NCI-H460 (cell line): ENCODE measurements around the gene ORAI3. TPM values are rescaled to one million over a fixed set of nuclear protein-coding genes. Genes with fewer than 3 reads are reported as not detected.
A peak's percentile ranks its signal among the peaks of the same experiment; 100 is the strongest.
"Not testable (repeated sequence)": the region's sequence is repeated elsewhere in the genome, so short reads cannot be mapped to it uniquely, and the experiment has no call there.

Experiments
- DNase-seq: peaks from one replicate; pipeline ENCODE4 v3.0.0-alpha.2; 2016; ENCODE audit warnings: low read depth; ENCODE audit errors: extremely low read depth
- total RNA-seq: library from RNA; depleted of rRNA; stranded (reverse); fragments of >200 nt; shearing (Covaris generic); gene quantifications from 2 replicates; pipeline ENCODE4 v1.2.3, GENCODE V29; 2014

Gene ORAI3
- total RNA-seq, 1 experiment from 2014 or later, result 20.1 TPM

DNA sequence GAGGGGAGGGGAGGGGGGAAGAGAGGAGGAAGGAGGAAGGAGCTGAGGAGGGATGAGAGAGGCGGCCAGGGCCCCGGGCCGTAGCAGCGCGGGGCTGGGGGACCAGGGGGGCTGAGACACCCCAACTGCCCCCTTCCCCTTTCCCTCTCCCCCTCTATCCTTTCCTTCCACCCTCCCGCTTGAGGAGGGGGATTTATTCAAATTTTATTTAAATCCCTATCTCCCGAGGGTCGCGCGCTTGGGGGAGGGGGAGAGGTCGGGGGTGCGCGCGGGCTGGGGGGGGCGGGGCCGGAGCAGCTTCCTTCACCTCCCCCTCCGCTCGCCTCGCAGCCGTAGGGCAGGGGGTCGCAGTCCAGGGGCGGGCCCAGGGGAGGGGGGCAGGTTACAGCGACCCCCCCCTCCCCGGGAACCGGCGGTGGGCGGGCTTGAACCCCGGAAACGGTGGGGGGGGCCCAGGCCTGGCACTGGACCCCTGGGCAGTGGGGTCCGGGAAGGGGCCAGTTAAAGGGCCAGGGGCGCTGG is 25.3 kb upstream of the ORAI3 start, which contains the start of gene FBXL19:
Gene FBXL19, plus strand, starts transcription at position 19 of the 522 bp plus-strand sequence. CDS start 2,183 bp downstream, outside the sequence.
- no peak for DNase-seq

DNA sequence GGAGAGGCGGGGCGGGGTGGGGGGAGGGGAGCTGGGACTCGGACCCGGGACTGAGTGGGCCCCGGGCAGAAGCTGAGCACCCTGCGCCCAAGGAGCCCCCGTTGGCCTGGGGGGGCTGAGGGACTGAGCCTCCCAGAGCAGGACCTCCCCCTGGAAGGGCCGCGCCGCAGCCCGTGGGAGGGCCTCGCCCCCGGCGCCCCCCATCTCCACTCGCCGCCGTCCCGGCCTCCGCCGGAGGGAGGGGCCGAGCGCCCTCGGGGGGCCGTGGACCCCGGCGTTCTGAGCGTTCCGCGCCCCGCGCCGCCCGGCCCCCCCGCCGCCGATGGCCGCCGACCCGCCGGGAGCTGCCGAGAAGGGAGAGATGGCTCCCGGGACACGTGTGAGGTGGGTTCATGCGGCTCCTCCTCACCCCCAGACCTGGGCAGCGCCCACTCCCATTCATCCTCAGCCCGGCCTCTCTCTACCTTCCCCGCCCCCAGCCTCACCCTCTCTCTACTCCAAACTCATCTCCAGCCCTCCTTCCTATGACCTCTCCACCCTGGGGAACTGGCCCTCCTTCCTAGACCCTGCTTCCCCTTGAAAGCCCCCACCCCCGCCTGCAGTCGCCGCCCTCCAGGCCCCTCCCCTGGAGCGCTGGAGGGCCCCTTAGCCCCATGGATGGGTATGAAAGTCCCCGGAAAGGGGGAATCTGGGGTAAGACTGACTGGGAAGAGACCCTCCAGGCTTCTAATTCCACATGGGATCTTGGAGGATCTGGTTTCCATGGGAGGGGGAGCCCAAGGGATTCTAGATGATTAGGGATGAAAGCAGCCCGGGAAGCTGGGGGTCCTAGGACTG is 24.6 kb upstream of the ORAI3 start:
- no peak for DNase-seq

DNA sequence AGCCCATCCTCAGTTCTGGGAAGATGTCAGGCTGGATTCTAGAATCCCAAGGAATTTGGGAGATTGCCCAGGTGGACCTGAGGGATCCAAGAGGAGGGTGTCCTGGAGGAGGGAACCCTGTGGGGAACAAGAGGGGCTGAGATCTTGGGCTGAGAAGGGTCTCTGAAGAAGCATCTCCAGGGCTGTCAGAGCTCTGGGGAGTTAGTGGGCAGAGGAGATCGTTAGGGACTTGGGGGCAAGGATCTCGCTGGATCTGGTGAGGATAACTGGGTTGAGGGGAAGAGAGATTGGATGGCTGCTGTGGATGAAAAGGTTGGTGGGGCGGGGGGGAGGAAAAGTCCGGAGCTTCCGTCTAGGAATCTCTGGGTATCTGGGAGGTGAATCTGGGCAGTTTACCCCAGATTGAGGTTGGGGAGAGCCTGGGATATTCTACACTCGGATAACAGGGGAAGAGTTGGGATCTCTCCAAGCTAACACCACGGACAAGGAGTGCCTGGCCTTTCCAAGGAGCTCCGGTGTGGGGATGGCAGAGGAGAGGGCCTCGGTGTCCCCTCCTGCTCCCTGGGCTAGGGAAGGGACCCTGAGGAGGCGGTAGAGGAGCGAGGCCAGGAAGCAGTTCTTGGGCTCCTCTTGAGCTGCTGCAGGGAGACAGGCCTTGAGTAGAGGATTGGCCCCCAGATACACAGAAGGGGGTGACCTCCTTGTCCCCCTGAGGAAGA is 23.8 kb upstream of the ORAI3 start:
- DNase-seq, result no peak

DNA sequence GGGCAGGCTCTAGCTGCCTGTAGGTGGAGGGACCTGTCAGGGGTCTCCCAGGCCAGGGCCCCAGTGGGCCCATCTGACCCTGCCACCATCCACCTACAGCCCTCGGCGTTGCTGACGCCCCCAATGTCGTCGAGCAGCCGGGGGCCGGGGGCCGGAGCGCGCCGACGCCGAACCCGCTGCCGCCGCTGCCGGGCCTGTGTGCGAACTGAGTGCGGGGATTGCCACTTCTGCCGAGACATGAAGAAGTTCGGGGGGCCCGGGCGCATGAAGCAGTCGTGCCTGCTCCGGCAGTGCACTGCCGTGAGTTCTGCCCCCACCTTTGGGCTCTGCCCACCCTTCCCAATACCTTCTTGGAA is 23.3 kb upstream of the ORAI3 start:
- no peak for DNase-seq

DNA sequence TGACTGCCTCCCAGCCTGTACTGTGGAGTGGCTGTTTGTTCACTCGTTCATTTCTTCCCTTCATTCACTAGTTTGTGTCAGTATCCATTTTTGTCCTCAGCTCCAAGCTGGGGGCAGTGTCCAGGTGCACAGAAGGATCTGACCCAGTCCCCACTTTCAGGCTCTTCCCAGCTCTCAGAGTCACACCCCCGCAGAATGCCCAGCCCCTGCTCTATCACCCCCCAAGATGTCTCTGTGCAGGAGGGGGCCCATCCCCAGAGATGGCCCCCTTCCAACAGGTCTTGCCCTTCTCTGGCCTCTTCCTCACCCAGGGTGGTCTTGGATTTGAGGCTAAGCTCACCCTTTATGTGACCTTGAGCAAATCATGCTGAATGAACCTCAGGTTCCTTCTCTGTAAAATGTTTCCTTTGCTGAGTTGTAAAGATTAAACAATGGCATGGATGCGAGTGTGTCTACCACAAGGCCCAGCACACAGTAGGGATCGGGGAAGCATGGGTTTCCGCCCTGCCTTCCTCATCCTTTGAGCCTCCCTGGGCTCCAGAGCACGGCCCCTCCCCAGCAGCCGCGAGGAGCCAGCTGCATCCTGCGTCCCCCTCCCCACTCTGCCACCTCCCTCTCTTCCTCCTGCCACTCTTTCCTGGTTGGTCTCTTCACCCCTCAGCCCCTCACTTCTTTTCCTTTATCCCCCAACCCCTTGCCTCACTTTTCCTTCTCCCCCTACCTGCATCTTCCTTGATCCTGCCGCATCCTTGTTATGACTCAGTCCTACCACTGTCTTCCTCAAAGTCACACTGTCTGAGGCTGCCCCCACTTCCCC is 22.7 kb upstream of the ORAI3 start:
- no peak for DNase-seq

- no peak for DNase-seq
Observed at GRCh38 chr16:30926937-30927788, 21.7 kb upstream of the ORAI3 start.

GRCh38 chr16:30927789-30928378 is 21.0 kb upstream of the ORAI3 start:
- peak; percentile 49 for DNase-seq

DNA sequence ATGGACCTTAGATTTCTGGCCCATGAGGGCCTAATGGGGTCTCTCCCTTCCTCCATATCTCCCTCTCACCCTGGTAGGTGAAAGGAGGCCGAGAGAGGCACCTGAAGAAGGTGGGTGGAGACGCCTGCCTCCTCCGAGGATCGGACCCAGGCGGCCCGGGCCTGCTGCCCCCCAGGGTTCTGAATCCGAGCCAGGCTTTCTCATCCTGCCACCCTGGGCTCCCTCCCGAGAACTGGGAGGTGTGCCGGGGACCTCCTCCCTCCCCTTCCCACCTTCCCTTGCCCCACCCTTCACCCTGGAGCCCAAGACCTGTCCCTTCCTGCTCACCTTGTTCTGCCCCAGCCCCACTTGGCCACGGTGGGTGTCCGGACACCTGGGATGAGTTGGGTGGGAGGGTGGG is 20.5 kb upstream of the ORAI3 start:
- DNase-seq, result no peak

DNA sequence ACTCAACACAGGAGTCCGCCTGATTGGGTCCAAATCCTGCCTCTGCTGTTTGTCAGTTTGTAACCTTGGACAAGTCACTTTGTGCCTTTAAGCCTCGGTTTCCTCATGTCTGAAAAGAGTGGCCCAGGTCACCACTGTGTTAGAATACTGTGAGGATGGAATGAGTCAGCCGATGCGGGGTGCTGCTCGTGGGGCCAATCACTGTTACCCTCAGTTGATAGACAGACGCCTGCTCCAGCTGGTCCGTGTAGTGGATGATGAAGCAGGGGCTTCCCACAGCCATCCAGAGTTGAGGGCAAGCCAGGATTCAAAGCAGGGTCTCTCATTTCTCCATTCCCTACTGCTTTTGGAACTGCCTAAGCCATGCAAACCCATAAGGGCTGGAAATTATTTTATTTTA is 19.7 kb upstream of the ORAI3 start:
- no peak for DNase-seq

- no peak for DNase-seq
Observed at GRCh38 chr16:30930160-30930571, 18.7 kb upstream of the ORAI3 start.

DNA sequence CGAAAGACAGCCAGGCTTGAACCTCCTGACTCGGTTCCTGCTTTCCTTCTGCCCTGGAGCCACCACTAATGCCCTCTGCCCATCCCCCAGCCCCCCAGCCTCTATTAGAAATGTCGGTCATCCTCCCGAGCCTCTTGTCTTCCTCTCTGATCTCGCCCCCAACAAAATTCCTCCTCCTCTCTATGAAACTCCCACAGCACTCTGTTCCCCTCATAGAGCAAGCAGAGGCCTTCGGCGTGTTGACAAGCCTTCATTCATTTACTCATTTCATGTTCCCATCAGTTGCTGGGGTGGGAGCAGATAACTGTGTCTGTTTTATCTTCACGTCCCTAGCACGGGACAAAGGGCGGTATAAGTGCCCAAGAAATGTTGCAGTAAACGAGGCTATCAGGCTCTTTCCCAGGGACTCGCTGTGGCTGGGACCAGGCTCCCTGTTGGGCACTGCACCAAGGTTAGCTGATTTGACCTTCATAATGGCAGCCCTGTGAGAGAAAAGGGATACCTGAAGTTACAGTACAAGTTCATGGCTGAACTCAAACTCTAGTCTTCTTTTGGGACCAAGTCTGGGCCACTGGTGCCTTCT is 17.7 kb upstream of the ORAI3 start:
- DNase-seq, result no peak

DNA sequence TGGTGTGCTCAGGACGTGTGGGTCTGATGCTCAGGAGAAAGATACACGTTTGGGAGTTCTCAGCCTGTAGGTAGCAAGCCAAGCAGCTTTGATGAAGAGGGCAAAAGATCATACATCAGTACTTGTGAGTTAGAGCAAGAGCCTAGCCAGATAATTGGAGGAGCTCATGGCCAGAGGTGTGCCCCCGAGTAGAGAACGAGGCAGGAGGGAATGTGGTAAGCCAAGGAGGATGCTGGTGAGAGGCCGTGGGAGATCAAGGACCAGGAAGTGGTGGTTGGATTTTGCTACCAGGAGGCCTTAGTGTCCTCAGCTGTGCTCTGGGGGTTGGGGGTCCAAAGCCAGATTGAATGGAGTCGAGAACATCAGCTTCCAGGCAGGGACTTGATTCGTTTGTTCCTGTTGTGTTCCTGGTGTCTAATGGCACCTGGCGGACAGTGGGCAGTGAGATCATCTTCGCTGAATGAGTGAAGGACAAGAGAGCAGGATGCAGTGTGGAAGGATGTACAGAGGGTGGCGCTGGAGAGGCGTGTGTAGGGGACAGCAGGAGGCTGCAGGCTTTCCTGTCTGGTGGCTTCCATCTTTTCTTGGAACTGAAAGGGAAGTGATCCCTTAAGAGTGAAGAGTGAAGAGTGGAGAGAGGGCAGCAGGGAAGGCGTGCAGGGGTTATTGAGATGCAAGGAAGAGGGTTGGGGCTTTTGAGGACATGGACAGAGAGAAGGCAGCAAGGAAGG is 13.9 kb upstream of the ORAI3 start:
- DNase-seq, result peak; percentile 38

- DNase-seq, result no peak
Observed at GRCh38 chr16:30937692-30938091, 11.2 kb upstream of the ORAI3 start.

DNA sequence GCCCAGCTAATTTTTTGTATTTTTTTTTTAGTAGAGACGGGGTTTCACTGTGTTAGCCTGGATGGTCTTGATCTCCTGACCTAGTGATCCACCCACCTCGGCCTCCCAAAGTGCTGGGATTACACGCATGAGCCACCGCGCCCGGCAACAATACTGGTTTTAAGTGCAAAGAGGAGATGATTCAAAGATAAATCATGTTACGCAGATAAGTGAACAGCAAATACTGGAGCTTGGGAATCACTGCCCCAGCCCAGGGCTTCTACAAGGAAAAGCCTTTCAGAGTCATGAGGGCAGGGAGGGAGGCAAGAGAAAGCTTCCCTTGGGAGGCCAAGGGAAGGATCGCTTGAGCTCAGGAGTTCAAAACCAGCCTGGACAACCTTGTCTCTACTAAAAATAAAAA is 9.3 kb upstream of the ORAI3 start:
- not testable (repeated sequence) for DNase-seq

DNA sequence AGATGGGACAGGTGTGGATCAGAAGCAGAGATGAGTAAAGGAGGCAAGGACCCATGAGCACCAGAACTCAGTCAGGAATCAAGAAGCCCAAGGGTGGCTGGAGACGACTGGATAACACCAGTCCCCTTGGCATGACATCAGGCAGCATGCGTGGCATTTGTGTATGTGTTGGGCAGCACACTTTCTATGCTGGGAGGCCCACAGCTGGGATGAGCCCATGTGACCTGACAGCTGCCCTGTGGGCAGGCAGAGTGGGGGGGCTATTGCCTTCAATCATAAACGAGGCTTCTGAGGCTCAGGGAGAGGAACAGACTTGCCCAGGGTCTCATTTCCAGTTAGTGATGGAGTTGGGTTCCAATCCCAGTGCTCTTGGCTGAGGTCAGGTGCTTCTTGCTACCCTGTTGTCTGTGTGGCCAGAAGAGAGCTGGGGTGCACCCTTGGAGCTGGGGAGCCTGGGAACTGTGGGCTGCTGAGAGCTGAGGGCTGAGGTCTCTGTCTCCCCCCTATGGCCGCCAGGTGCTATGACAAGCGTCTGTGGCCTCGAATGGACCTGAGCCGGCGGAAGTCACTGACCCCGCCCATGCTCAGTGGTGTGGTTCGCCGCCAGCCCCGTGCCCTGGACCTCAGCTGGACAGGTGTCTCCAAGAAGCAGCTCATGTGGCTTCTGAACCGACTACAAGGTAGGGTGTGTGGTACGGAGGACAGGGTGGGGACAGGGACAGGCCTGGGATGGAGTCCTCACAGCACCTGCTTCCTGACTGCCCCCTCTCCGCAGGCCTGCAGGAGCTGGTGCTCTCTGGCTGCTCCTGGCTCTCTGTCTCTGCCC is 7.1 kb upstream of the ORAI3 start:
- peak; percentile 78 for DNase-seq

GRCh38 chr16:30942426-30942806 is 6.5 kb upstream of the ORAI3 start:
- DNase-seq, result no peak

- DNase-seq, result no peak
Observed at GRCh38 chr16:30944352-30944751, 4.5 kb upstream of the ORAI3 start.
